Stomach (tissue), 4 donors: ENCODE data around the gene PDE4DIP.
"Not testable (repeated sequence)": the region's sequence is repeated elsewhere in the genome, so short reads cannot be mapped to it uniquely, and the experiment has no call there.

Experiments used
- CTCF ChIP-seq, 7 experiments: fragments of 450-650 bp in 4 of 7; fragments of 200-600 bp in 3 of 7; sonication (generic) in 3 of 7; IDR thresholded peaks; one replicate each; pipeline ENCODE4 v1.5.1; 2016 to 2019; ENCODE audit warnings: antibody characterized with exemption in 7 of 7, control low read depth in 2 of 7, mild to moderate bottlenecking in 1 of 7
- EP300 ChIP-seq: sonication (generic); formaldehyde crosslinking; IDR thresholded peaks from one replicate; pipeline ENCODE4 v1.6.1; 2017; ENCODE audit warnings: antibody characterized with exemption

GRCh38 chr1:148958343-148958742, 114.1 kb downstream of the PDE4DIP start:
- not testable (repeated sequence) for TF ChIP-seq EP300; CTCF (IDR thresholded peaks at IDR 0.05)
